Mucosa of stomach (tissue), 1 donor: Measurements from ENCODE around the gene SEC63.

Experiments
- H3K27me3 ChIP-seq: one replicate; pipeline ENCODE4 v1.7.0; 2013; ENCODE audit warnings: mild to moderate bottlenecking, low read length; ENCODE audit not compliant: control insufficient read depth, insufficient read depth
- H3K36me3 ChIP-seq: one replicate; pipeline ENCODE4 v1.7.0; 2013; ENCODE audit warnings: low read length; ENCODE audit not compliant: control insufficient read depth, insufficient read depth
- H3K4me1 ChIP-seq: one replicate; pipeline ENCODE4 v1.7.0; 2013; ENCODE audit warnings: mild to moderate bottlenecking, low read length; ENCODE audit not compliant: control insufficient read depth, insufficient read depth
- H3K4me3 ChIP-seq: one replicate; pipeline ENCODE4 v1.7.0; 2013; ENCODE audit warnings: low read length
- H3K9ac ChIP-seq: one replicate; pipeline ENCODE4 v1.7.0; 2013; ENCODE audit warnings: mild to moderate bottlenecking, low read length, moderate library complexity
- H3K9me3 ChIP-seq: one replicate; pipeline ENCODE4 v1.7.0; 2013; ENCODE audit warnings: mild to moderate bottlenecking, low read length, moderate library complexity; ENCODE audit not compliant: control insufficient read depth
- donor health status: Pancreatic carcinoma.

SEC63 gene

DNA sequence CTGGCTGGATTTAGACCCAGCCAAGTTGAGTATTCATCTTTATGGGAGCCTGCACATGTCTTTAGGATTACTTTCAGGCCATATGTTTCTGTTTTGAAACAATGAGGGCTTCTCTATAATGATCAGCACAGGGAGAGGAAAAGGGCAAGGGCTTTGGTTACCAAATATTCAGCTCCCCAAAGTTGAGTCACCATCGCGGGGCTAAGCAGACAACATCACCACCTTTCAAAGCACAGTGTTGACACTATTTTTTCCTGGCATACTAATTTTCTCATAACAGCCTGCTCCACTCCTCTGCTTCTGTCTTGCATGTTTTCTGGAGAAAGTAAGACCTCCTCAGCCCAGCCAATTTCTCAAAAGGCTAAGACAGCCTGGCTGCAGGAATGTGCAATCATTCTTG lies 138.8 kb downstream of the SEC63 start:
- no peaks in the 10 kb centered on the region for H3K9me3 ChIP-seq

DNA sequence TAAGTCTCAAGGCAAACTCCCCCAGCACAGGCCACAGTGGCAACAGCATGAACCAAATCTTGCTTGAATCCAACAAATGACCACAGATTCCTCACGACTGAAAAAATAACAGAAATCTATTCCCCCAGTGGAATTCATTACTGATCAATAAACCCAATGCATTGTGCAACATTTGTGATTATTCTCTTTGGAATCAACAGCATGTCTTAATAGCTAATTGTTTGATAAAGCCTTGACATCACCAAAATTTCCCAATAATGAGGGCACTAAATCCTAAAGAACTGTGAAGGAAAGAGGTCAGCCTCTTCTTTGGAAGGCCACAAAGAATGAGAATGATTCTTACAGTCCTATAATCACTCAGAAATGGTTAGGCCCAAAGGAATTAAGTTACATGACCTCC lies 139.7 kb downstream of the SEC63 start:
- Histone ChIP-seq H3K4me3 (no peak overlapping the region), H3K27me3 (no peaks in the 10 kb centered on the region), H3K9me3 (no peaks in the 10 kb centered on the region), H3K9ac (no peak overlapping the region), H3K36me3 (no peaks in the 10 kb centered on the region), H3K4me1 (peaks cover 14% of the 10 kb centered on the region)

More for the DNA sequence above, 138.8 kb downstream of the SEC63 start:
- H3K9ac ChIP-seq: no peak overlapping the region
- no peaks in the 10 kb centered on the region for H3K36me3 ChIP-seq
- H3K27me3 ChIP-seq: no peaks in the 10 kb centered on the region
- peaks cover 14% of the 10 kb centered on the region for H3K4me1 ChIP-seq
- no peak overlapping the region for H3K4me3 ChIP-seq

DNA sequence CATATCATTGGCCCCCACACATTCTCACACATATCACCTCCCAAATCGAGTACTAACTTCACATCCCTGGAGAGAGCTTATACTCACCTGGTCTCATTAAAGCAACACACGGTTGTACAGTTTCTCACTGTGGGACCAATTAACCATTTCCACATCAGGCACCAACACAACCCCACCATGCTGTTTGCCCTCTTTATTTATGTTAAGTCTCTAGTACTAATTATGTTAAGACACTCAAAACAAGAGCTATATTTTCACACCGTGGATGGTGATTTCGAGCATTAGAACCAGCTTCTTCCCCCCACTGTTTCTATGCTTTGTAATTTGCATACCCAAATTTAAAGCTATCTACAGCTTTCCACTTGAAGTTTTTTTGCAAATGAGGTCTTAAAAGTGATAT lies 140.2 kb downstream of the SEC63 start:
- no peak overlapping the region for H3K4me3 ChIP-seq
- H3K9me3 ChIP-seq: no peaks in the 10 kb centered on the region
- peaks cover 14% of the 10 kb centered on the region for H3K4me1 ChIP-seq
- H3K9ac ChIP-seq: no peak overlapping the region
- no peaks in the 10 kb centered on the region for H3K27me3 ChIP-seq
- no peaks in the 10 kb centered on the region for H3K36me3 ChIP-seq
